ENCODE measurements around the gene KCNIP2.

DNA sequence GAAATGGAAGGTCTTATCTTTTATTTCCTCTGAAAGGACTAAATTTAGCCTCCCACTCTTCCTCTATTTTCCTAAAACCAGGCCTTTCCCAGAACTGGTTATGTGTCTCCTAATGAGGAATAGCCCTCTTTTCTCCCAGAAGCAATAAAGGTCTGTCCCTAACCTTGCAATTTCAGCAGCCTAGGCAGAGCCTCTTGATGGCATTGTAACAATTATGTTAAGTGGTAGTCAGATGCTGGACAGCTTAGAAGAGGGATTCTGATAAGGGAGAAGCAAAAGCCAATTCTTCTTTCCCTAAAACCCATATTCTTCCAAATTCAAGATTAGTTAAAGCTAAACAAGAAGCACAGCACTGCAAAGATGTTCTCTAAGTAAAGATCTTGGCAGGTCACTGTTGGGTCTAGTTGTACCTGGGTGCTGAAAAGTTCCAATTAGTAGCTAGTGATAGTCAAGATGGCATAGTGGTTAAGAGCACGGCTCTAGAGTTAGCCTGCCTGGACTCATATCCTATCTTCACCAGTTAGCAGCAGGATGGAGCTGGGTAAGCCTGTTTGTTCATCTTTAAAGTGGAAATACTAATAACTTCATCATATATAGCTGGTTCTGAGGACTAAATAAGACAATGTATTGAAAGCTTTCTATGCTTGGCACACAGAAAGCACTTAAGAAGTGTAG lies 14.3 kb upstream of the KCNIP2 start:
- TF ChIP-seq CTCF (IDR thresholded peaks at IDR 0.05) = no peak
- TF ChIP-seq POLR2A (IDR thresholded peaks at IDR 0.05) = no peak
- TF ChIP-seq EP300 (IDR thresholded peaks at IDR 0.05) = no peak

All from ovary (tissue), 3 donors.